HG03575 (cell line): ENCODE measurements around the gene SLC15A1.

Experiments
- ATAC-seq: cut with Tn5 transposase; IDR thresholded peaks from one replicate; pipeline ENCODE4 v1.9.1; 2021; ENCODE audit not compliant: unreplicated experiment, insufficient number of reproducible peaks, low FRiP score; ENCODE audit errors: extremely low read depth

Gene SLC15A1, protein sequence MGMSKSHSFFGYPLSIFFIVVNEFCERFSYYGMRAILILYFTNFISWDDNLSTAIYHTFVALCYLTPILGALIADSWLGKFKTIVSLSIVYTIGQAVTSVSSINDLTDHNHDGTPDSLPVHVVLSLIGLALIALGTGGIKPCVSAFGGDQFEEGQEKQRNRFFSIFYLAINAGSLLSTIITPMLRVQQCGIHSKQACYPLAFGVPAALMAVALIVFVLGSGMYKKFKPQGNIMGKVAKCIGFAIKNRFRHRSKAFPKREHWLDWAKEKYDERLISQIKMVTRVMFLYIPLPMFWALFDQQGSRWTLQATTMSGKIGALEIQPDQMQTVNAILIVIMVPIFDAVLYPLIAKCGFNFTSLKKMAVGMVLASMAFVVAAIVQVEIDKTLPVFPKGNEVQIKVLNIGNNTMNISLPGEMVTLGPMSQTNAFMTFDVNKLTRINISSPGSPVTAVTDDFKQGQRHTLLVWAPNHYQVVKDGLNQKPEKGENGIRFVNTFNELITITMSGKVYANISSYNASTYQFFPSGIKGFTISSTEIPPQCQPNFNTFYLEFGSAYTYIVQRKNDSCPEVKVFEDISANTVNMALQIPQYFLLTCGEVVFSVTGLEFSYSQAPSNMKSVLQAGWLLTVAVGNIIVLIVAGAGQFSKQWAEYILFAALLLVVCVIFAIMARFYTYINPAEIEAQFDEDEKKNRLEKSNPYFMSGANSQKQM

GRCh38 chr13:98752467-98753290 lies at the start of gene SLC15A1:
TSS of gene SLC15A1 (minus strand) at chr13:98752672. CDS start at chr13:98752598, 74 bp downstream.
- no peak for ATAC-seq

DNA sequence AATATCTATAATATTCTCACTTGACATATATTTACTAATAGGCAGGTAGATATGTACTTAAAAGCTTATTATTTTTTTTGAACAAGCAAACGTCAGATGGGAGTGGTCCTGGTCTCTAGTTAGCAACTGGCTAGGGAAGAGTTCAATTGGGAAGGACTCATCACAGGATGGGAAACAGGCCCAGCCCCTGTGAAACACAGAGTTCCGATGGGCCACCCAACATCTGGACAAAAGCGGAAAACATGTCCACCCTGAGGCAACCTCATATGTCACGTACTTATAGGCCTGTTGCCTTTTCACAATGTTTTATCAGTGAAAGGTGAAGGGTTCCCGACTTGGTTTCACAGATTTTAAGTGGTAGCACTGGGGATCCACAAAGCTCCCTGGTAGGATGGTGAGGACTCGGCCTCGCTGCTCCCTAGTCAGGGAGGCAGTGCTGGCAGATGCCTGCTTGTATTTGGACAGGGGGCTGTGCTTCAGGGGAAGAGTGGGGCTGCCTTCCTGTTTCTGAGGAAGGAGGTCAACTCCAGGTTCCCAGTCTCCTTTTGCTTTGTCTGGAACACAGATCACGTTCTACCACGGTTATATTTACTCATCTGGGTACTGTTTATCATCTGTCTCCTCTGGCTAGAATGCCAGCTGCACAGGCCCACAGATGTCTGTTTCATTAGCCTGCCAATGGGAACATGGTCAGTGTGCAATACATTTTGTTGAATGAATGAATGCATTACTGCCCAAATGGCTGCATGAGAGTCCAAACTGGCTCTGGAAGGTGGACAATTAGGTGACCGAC lies 49.4 kb upstream of the SLC15A1 start:
- ATAC-seq, result no peak

DNA sequence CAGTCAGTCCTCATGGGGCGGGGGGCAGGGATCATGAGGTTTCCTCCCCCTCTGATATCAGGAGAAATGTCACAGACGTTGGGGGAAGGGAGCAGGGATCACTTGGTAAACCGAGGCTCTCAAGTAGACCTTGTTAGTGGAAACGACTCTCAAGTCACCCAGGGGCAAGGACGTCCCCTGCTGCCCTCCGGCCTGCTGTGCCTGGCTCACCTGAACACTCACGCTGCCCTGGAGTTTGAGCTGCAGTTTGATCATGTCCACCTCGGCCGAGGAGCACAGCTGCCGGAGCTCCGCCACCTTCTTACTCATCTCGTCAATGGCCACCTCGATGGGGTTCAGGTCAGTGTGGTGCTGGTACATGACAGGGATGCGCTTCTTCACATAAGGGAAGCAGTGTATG lies 47.6 kb upstream of the SLC15A1 start:
- no peak for ATAC-seq

DNA sequence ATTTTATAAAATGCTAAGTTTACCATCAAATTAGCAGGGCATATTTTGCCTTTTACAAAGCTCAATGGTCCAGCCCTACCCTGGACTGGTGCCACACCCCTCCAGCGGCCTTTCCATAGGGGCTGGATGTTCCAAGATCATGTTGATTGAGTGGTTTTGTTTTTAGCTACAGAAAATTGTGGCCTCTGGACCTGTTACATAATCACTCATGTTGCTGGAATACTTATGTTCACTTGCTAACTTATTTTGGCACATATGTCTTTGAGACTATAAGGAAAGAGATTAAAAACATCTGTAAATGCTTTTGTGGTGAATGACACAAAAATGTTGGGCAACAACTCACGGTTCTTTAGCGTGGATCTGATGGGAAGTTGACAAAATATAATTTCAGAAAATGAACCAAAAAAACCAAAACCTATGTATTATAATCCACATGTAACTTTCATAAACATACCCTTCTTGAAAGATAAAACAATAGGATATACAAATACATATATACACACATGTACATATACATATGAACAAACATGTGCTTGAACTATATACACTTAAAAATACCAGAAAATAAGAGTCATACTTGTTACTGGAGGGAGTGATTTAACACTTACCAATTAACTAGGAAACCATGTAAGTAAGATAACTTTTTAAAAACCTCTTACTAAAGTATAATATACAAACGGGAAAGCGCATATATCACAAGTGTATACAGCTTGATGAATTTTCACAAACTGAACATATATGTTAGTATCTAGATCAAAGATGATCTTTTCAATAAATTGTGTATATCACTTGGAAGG lies 46.6 kb upstream of the SLC15A1 start:
- ATAC-seq, result no peak

DNA sequence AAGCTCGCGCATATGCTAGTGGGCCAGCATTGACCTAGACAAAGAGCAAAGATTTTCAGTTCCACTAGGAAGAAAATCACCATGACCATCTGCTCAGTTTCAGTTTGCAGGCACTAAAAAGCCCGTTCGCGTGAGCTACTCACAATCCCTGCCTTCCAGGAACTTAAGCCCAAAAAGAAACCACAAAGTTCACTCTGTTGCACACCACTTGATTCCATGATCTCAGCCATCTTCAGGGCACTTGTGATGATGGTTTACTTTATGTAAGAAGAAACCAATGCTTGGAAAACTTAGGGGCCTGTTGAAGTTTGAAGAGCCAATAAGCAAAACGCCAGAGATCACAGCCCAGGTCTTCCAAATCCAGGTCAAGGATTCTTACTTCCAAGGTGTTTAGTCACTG lies 45.0 kb upstream of the SLC15A1 start:
- ATAC-seq, result no peak

DNA sequence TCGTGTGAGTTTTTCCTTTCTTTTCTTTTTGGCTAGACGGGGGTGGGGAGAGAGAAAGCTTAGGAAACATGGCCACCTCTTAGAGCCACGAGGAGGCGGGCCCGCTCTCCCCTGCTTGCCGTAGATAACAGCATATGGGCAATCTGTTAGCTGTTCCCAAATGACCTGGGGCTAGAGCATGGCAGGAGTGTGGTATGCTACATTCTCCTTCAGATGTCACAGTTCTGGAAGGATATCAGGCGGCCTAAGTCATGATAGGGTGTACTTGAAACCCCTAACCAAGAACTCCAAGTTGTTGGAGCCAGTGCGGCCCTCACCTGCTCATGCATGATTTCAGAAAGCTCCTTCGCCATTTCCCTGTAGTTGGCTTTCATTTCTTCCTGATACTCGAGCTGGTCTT lies 44.3 kb upstream of the SLC15A1 start:
- no peak for ATAC-seq

DNA sequence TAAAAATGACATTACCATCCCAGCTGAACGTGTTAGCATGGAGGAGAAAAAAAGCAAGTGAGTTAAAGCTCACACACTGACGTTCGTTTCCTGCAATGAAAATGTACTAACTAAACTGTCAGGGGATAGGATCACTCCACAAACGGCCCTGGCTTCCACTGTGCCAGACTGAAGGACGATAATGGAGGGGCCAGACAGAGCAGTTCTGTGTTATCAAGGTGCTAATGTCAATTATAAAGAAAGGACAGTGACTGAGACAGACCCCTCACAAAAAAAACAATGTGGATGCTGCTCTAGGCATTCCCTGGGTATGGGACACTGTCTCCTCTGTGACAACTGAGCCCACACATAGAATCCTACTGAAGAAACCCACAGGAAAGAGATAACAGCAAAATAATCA lies 43.7 kb upstream of the SLC15A1 start:
- no peak for ATAC-seq

- ATAC-seq, result no peak
Measured at GRCh38 chr13:98795220-98795619, 42.7 kb upstream of the SLC15A1 start.

DNA sequence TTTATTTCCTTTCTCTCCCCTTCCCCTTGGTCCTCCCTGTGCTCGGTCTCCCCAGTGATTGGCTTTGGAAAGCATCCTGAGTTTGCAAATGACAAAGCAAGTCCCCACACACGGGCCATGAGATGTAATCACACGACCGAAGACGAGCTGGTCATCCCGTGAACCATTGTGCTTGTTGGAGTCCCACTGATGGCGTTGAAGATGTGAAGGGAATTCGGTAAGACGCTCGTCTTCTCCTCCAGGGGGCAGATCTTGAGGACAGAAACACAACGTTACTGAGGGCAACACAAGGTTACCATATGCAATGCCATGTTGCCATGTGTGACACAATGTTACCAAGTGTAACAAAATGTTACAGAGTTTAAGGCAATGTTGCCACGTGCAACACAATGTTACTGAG lies 42.0 kb upstream of the SLC15A1 start:
- no peak for ATAC-seq

GRCh38 chr13:98792785-98793495 lies 40.5 kb upstream of the SLC15A1 start:
- ATAC-seq, result no peak

DNA sequence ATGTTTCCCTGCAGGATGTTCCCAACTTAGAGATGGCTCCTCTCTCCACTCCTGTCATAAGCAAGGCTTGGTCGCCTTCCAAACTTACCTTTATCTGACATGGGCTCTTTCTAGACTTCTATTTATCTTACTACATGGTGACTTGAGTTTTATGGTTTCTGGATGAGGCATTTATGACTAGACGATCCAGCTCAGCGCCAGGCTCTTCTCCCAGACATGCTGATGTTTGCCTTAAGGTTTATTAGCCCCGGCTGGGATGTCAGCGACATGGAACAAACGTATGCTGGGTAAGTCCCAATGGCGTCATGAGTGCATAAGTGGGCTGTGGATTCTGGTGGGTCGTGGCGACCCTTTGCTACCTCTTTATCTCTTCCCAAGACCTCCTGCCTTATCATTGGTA lies 39.8 kb upstream of the SLC15A1 start:
- no peak for ATAC-seq

DNA sequence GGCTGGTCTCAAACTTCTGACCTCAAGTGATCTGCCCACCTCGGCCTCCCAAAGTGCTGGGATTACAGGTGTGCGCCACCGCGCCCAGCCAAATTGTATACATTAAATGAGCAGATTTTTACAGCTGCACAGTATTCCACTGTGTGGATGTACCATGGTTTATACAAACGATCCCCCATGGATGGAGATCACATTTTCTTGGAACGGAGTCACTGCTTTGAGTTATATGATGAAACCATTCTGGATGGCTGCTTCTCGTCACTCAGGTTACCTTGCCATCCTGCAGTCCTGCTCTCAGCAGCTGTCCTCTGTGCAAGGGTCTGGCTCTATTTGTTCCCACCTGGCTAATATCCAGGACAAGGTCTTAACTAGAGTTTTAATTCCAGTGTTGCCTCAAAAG lies 39.1 kb upstream of the SLC15A1 start:
- ATAC-seq, result no peak

GRCh38 chr13:98787996-98788395 lies 35.5 kb upstream of the SLC15A1 start:
- ATAC-seq, result no peak

DNA sequence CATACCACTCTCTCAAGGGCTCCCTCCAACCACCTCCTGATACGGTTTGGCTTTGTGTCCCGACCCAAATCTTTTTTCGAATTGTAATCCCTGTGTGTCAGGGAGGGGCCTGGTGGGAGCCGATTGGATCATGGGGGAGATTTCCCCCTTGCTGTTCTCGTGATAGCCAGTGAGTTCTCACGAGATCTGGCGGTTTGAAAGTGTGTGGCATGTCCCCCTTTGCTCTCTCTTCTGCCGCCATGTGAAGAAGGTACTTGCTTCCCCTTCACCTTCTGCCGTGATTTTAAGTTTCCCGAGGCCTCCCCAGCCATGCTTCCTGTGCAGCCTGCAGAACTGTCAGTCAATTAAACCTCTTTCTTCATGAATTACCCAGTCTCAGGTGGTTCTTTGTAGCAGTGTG lies 34.7 kb upstream of the SLC15A1 start:
- no peak for ATAC-seq

GRCh38 chr13:98786023-98786422 lies 33.6 kb upstream of the SLC15A1 start:
- no peak for ATAC-seq

GRCh38 chr13:98785405-98785804 lies 32.9 kb upstream of the SLC15A1 start:
- ATAC-seq, result no peak

DNA sequence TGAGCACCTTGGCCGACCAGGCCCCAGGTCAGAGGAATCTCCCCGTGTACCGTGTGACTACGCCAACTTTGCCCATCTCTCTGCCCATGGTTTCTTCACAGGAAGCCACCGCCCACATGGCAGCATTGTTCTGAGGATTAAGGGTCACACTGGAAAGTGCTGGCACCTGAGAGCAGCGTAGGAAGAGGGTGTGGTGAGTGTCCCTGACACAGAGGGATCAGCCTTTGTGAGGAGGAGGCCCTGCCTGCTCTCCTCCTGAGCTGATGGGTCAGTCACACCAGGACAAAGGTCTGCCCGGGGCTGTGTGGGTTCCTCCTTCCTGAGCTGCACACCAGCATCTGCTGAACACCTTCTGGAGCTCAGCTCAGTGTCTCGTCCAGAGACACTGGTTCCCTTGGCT lies 32.2 kb upstream of the SLC15A1 start:
- ATAC-seq, result no peak
